KMS-11 (cell line): Measurements from ENCODE around the gene FAM3B.

ENCODE experiments used
- H2AFZ ChIP-seq: fragments of 200-600 bp; sonication (generic); 2 replicates; pipeline ENCODE4 v1.6.1; 2016; ENCODE audit warnings: antibody characterized with exemption, mixed run types, low read depth
- H3K27ac ChIP-seq: fragments of 200-600 bp; sonication (generic); 2 replicates; pipeline ENCODE4 v1.6.1; 2016; ENCODE audit warnings: mild to moderate bottlenecking, mixed run types
- H3K27me3 ChIP-seq: fragments of 200-600 bp; sonication (generic); 2 replicates; pipeline ENCODE4 v1.6.1; 2017; ENCODE audit warnings: mild to moderate bottlenecking, low read depth, mixed run types, moderate library complexity; ENCODE audit not compliant: insufficient read depth
- H3K36me3 ChIP-seq: fragments of 200-600 bp; sonication (generic); 2 replicates; pipeline ENCODE4 v1.6.1; 2017; ENCODE audit warnings: mild to moderate bottlenecking, mixed run types; ENCODE audit not compliant: insufficient read depth
- H3K4me1 ChIP-seq: fragments of 200-600 bp; sonication (generic); 2 replicates; pipeline ENCODE4 v1.6.1; 2016; ENCODE audit warnings: mild to moderate bottlenecking, low read depth, mixed run types; ENCODE audit not compliant: poor library complexity, severe bottlenecking
- H3K4me2 ChIP-seq: fragments of 200-600 bp; sonication (generic); 2 replicates; pipeline ENCODE4 v1.7.0; 2016; ENCODE audit warnings: mild to moderate bottlenecking, mixed run types
- H3K4me3 ChIP-seq: fragments of 200-600 bp; sonication (generic); IDR thresholded peaks from 2 replicates; pipeline ENCODE4 v1.6.1; 2017; ENCODE audit warnings: low read depth, low read length, mixed read lengths; ENCODE audit not compliant: insufficient read depth
- H3K79me2 ChIP-seq: fragments of 200-600 bp; sonication (generic); 2 replicates; pipeline ENCODE4 v1.6.1; 2016; ENCODE audit warnings: low read depth, mixed run types; ENCODE audit not compliant: insufficient read depth
- H3K9ac ChIP-seq: fragments of 200-600 bp; sonication (generic); 2 replicates; pipeline ENCODE4 v1.6.1; 2016; ENCODE audit warnings: mild to moderate bottlenecking, mixed run types
- H4K20me1 ChIP-seq: fragments of 200-600 bp; sonication (generic); 2 replicates; pipeline ENCODE4 v1.6.1; 2016; ENCODE audit warnings: mild to moderate bottlenecking, mixed run types; ENCODE audit not compliant: insufficient read depth
- TF ChIP-seq, protein P1 (sequence below): fragments of 200-600 bp; sonication (generic); conservative IDR thresholded peaks from 2 replicates; pipeline ENCODE4 v1.6.1; 2017; ENCODE audit warnings: low read depth, mild to moderate bottlenecking, antibody characterized with exemption, low read length, moderate library complexity, mixed read lengths

Gene FAM3B

DNA sequence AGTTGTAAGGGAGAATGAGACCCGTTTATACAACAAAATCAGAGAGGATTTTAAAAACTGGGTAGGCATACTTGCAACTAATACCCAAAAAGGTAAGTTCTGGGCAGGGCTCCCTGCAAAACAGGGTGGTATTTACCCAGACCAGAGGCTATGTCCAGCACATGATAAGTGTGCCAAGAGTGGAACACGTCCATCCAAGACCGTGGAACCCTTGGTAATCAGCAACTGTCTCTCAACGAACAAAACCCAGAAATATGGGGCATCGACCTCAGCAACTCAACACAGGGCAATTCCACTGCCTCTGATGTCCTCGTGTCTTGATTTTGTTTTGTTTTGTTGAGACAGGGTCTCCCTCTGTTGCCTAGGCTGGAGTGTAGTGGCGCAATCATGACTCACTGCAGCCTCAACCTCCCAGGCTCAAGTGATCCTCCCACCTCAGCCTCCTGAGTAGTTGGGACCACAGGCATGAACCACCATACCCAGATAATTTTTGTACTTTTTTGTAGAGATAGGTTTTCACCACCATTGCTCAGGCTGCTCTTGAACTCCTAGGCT, 82.7 kb downstream of the FAM3B start:
- Histone ChIP-seq H3K27ac (no peak overlapping the region), H3K36me3 (no peaks in the 10 kb centered on the region), H3K9ac (no peak overlapping the region), H3K4me1 (no peaks in the 10 kb centered on the region), H3K4me3 (no peak overlapping the region), H4K20me1 (no peaks in the 10 kb centered on the region), H3K4me2 (no peak overlapping the region), H3K79me2 (no peaks in the 10 kb centered on the region), H3K27me3 (no peaks in the 10 kb centered on the region; the same call in 1 of the 2 replicates), H2AFZ (no peak overlapping the region)
- TF ChIP-seq, protein P1, sequence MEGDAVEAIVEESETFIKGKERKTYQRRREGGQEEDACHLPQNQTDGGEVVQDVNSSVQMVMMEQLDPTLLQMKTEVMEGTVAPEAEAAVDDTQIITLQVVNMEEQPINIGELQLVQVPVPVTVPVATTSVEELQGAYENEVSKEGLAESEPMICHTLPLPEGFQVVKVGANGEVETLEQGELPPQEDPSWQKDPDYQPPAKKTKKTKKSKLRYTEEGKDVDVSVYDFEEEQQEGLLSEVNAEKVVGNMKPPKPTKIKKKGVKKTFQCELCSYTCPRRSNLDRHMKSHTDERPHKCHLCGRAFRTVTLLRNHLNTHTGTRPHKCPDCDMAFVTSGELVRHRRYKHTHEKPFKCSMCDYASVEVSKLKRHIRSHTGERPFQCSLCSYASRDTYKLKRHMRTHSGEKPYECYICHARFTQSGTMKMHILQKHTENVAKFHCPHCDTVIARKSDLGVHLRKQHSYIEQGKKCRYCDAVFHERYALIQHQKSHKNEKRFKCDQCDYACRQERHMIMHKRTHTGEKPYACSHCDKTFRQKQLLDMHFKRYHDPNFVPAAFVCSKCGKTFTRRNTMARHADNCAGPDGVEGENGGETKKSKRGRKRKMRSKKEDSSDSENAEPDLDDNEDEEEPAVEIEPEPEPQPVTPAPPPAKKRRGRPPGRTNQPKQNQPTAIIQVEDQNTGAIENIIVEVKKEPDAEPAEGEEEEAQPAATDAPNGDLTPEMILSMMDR: no peak

GRCh38 chr21:41402231-41402630, 85.6 kb downstream of the FAM3B start:
- Histone ChIP-seq H3K79me2 (no peaks in the 10 kb centered on the region), H3K4me2 (no peak overlapping the region), H4K20me1 (no peaks in the 10 kb centered on the region), H3K4me1 (no peaks in the 10 kb centered on the region), H3K27me3 (no peaks in the 10 kb centered on the region), H3K9ac (no peak overlapping the region), H3K27ac (no peak overlapping the region), H2AFZ (no peak overlapping the region), H3K4me3 (no peak overlapping the region), H3K36me3 (no peaks in the 10 kb centered on the region)
- TF ChIP-seq, protein P1: no peak

DNA sequence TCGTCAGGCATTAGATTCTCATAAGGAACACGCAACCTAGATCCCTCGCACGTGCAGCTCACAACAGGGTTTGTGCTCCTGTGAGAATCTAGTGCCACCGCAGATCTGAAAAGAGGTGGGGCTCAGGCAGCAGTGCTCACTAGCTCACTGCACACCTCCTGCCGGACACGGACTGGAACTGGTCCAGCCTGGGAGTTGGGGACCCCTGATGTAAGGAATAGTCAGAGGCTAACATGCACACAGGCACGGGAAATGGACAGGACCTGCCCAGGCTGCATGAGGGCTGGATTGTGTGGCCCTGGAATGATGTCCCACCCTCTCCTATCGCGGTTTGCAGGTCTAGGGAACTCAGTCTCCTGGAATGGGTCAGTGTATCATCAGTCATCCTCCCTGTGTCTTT, 86.2 kb downstream of the FAM3B start:
- Histone ChIP-seq H4K20me1 (no peaks in the 10 kb centered on the region), H3K9ac (no peak overlapping the region), H3K36me3 (no peaks in the 10 kb centered on the region), H3K79me2 (no peaks in the 10 kb centered on the region), H3K27ac (no peak overlapping the region), H3K4me2 (no peak overlapping the region), H3K4me1 (no peaks in the 10 kb centered on the region), H2AFZ (no peak overlapping the region), H3K4me3 (no peak overlapping the region), H3K27me3 (no peaks in the 10 kb centered on the region)
- TF ChIP-seq, protein P1: no peak

- H3K27me3 ChIP-seq: no peaks in the 10 kb centered on the region
- no peak overlapping the region for H3K27ac ChIP-seq
- no peak overlapping the region for H3K4me2 ChIP-seq
- H4K20me1 ChIP-seq: no peaks in the 10 kb centered on the region
- no peak overlapping the region for H2AFZ ChIP-seq
- H3K36me3 ChIP-seq: no peaks in the 10 kb centered on the region
- no peak overlapping the region for H3K4me3 ChIP-seq
- H3K4me1 ChIP-seq: no peaks in the 10 kb centered on the region
- no peak overlapping the region for H3K9ac ChIP-seq
- TF ChIP-seq, protein P1: no peak
- no peaks in the 10 kb centered on the region for H3K79me2 ChIP-seq
These were observed 86.7 kb downstream of the FAM3B start for GRCh38 chr21:41403331-41403730.

DNA sequence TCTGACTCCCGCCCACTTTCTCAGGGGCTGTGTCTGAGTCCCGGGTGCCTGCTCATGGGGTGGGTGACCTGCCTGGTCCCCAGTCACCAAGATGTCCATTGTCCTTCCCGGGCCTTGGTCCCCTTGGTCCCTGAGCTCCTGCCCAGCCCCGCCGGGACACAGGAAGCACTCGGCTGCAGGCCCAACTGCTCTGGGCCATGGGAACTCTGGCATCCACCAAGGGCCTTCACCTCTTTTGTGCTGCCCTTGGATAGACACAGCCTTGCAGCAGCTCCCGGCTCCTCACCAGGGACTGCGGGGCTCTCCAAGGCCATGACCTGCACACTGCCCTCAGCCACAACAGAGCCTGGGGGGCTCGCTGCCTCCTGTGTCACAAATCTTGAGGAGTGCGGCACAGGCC, 87.4 kb downstream of the FAM3B start:
- Histone ChIP-seq H3K27me3 (no peaks in the 10 kb centered on the region), H3K4me3 (no peak overlapping the region), H4K20me1 (no peaks in the 10 kb centered on the region), H3K9ac (no peak overlapping the region), H3K79me2 (no peaks in the 10 kb centered on the region), H3K27ac (no peak overlapping the region), H3K36me3 (no peaks in the 10 kb centered on the region), H3K4me2 (no peak overlapping the region), H3K4me1 (no peaks in the 10 kb centered on the region), H2AFZ (no peak overlapping the region)
- TF ChIP-seq, protein P1: no peak
